ENCODE results near the gene DLG5.

The DLG5 gene

GRCh38 chr10:77798940-77799339 is 127.6 kb downstream of the DLG5 start:
- Histone ChIP-seq H3K36me3 (peaks cover 87% of the 10 kb centered on the region), H3K4me3 (ENCODE audit: low read depth, low read length) (no peak overlapping the region), H3K27ac (no peak overlapping the region), H3K27me3 (ENCODE audit: insufficient read depth, low read depth, severe bottlenecking) (no peaks in the 10 kb centered on the region), H3K9me3 (ENCODE audit: severe bottlenecking) (no peaks in the 10 kb centered on the region)
- TF ChIP-seq CTCF (IDR thresholded peaks at IDR 0.05; ENCODE audit: low read depth, low read length): no peak
- no peak for DNase-seq

GRCh38 chr10:77796311-77796915 is 130.1 kb downstream of the DLG5 start:
- H3K9me3 ChIP-seq (ENCODE audit: severe bottlenecking): no peaks in the 10 kb centered on the region
- no peaks in the 10 kb centered on the region for H3K27me3 ChIP-seq (ENCODE audit: insufficient read depth, low read depth, severe bottlenecking)
- H3K27ac ChIP-seq: no peak overlapping the region
- TF ChIP-seq CTCF (IDR thresholded peaks at IDR 0.05; ENCODE audit: low read depth, low read length): no peak
- H3K36me3 ChIP-seq: peaks cover 89% of the 10 kb centered on the region
- DNase-seq: no peak
- no peak overlapping the region for H3K4me3 ChIP-seq (ENCODE audit: low read depth, low read length)

GRCh38 chr10:77795426-77796055 is 131.0 kb downstream of the DLG5 start:
- H3K36me3 ChIP-seq: peaks cover 91% of the 10 kb centered on the region
- no peak for DNase-seq
- no peak for TF ChIP-seq CTCF (IDR thresholded peaks at IDR 0.05; ENCODE audit: low read depth, low read length)

GRCh38 chr10:77794256-77795142 is 132.1 kb downstream of the DLG5 start:
- no peak overlapping the region for H3K27ac ChIP-seq
- H3K36me3 ChIP-seq: peaks cover 88% of the 10 kb centered on the region
- DNase-seq: no peak
- no peaks in the 10 kb centered on the region for H3K9me3 ChIP-seq (ENCODE audit: severe bottlenecking)
- no peaks in the 10 kb centered on the region for H3K27me3 ChIP-seq (ENCODE audit: insufficient read depth, low read depth, severe bottlenecking)
- TF ChIP-seq CTCF (IDR thresholded peaks at IDR 0.05; ENCODE audit: low read depth, low read length): no peak
- no peak overlapping the region for H3K4me3 ChIP-seq (ENCODE audit: low read depth, low read length)

More at GRCh38 chr10:77795426-77796055, 131.0 kb downstream of the DLG5 start:
- H3K4me3 ChIP-seq (ENCODE audit: low read depth, low read length): no peak overlapping the region
- H3K9me3 ChIP-seq (ENCODE audit: severe bottlenecking): no peaks in the 10 kb centered on the region
- no peak overlapping the region for H3K27ac ChIP-seq
- H3K27me3 ChIP-seq (ENCODE audit: insufficient read depth, low read depth, severe bottlenecking): no peaks in the 10 kb centered on the region

GRCh38 chr10:77793831-77794230 is 132.7 kb downstream of the DLG5 start:
- no peak for DNase-seq
- TF ChIP-seq CTCF (IDR thresholded peaks at IDR 0.05; ENCODE audit: low read depth, low read length): no peak
- H3K36me3 ChIP-seq: peaks cover 84% of the 10 kb centered on the region
- H3K27me3 ChIP-seq (ENCODE audit: insufficient read depth, low read depth, severe bottlenecking): no peaks in the 10 kb centered on the region
- H3K27ac ChIP-seq: no peak overlapping the region
- H3K9me3 ChIP-seq (ENCODE audit: severe bottlenecking): no peaks in the 10 kb centered on the region
- H3K4me3 ChIP-seq (ENCODE audit: low read depth, low read length): no peak overlapping the region

Data from WERI-Rb-1 (cell line).